ENCODE data around the gene PRSS53.

DNA sequence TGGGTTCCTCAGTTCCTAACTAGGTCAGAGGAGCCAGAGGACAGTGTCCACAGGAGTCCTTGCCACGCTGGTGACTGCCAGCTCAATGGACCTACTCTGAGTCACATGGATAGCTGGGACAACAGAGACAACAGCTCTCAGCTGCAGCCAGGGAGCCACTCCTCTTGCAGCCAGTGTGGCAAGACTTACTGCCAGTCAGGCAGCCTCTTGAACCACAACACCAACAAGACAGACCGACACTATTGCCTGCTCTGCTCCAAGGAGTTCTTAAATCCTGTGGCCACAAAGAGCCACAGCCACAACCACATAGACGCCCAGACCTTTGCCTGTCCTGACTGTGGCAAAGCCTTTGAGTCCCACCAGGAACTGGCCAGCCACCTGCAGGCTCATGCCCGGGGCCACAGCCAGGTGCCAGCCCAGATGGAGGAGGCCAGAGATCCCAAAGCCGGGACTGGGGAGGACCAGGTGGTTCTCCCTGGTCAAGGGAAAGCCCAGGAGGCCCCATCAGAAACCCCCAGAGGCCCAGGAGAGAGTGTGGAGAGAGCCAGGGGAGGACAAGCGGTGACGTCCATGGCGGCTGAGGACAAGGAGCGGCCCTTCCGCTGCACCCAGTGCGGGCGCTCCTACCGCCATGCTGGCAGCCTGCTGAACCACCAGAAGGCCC lies 7.9 kb downstream of the PRSS53 start:
- TF ChIP-seq, protein P1, sequence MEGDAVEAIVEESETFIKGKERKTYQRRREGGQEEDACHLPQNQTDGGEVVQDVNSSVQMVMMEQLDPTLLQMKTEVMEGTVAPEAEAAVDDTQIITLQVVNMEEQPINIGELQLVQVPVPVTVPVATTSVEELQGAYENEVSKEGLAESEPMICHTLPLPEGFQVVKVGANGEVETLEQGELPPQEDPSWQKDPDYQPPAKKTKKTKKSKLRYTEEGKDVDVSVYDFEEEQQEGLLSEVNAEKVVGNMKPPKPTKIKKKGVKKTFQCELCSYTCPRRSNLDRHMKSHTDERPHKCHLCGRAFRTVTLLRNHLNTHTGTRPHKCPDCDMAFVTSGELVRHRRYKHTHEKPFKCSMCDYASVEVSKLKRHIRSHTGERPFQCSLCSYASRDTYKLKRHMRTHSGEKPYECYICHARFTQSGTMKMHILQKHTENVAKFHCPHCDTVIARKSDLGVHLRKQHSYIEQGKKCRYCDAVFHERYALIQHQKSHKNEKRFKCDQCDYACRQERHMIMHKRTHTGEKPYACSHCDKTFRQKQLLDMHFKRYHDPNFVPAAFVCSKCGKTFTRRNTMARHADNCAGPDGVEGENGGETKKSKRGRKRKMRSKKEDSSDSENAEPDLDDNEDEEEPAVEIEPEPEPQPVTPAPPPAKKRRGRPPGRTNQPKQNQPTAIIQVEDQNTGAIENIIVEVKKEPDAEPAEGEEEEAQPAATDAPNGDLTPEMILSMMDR (IDR thresholded peaks at IDR 0.05) = no peak
- no peak for TF ChIP-seq POLR2AphosphoS5 (IDR thresholded peaks at IDR 0.05)
